ENCODE data around the gene SRBD1. TPM values are rescaled to one million over a fixed set of nuclear protein-coding genes. Genes with fewer than 3 reads are reported as not detected.

Gene SRBD1
- total and polyA plus RNA-seq, 2 experiments from 2014 or later: 27.4 to 46.3 TPM

GRCh38 chr2:45606796-45607195 is 4.3 kb downstream of the SRBD1 start:
- Histone ChIP-seq H3K79me2 (replicated peaks; ENCODE audit: insufficient read depth) (peaks cover 46% of the 10 kb centered on the region), H3K27ac (ENCODE audit: low read depth) (no peak overlapping the region), H3K36me3 (ENCODE audit: insufficient read depth) (peaks cover 3% of the 10 kb centered on the region; the same call in 1 of the 2 replicates), H2AFZ (no peak overlapping the region), H3K9me2 (ENCODE audit: insufficient read depth) (no peaks in the 10 kb centered on the region), H3F3A (replicated peaks; ENCODE audit: low read depth) (no peaks in the 10 kb centered on the region), H4K20me1 (replicated peaks; ENCODE audit: insufficient read depth) (no peaks in the 10 kb centered on the region), H3K4me1 (ENCODE audit: insufficient read depth) (no peaks in the 10 kb centered on the region), H3K4me2 (no peak overlapping the region), H3K27me3 (ENCODE audit: insufficient read depth) (no peaks in the 10 kb centered on the region), H3K4me3 (no peak overlapping the region)
- ATAC-seq (no peak), DNase-seq (ENCODE audit: low spot score) (no peak)
- Mint-ChIP-seq H3K36me3 (ENCODE audit: low read depth) (peaks cover 17% of the 10 kb centered on the region), H3K9me3 (no peaks in the 10 kb centered on the region), H3K4me3 (no peak overlapping the region), H3K27me3 (ENCODE audit: insufficient read depth, low read depth, poor library complexity) (peaks cover 7% of the 10 kb centered on the region), H3K27ac (no peak overlapping the region), H3K4me1 (peaks cover 24% of the 10 kb centered on the region)
- TF ChIP-seq NANOG (IDR thresholded peaks at IDR 0.05; ENCODE audit: borderline replicate concordance) (no peak), EZH2phosphoT487 (IDR thresholded peaks at IDR 0.05; ENCODE audit: unreplicated experiment) (no peak), STAT1 (IDR thresholded peaks at IDR 0.05; ENCODE audit: unreplicated experiment) (no peak), ZNF331 (CRISPR knock-in tag; IDR thresholded peaks at IDR 0.05; ENCODE audit: low read depth) (no peak), JUNB (IDR thresholded peaks at IDR 0.05; ENCODE audit: unreplicated experiment) (no peak), REST (IDR thresholded peaks at IDR 0.05; ENCODE audit: unreplicated experiment) (no peak), CTCF (conservative IDR thresholded peaks at IDR 0.05; ENCODE audit: low read depth in 2 of 2) (no peak), ZNF114 (CRISPR knock-in tag; IDR thresholded peaks at IDR 0.05) (no peak), POLR2AphosphoS5 (IDR thresholded peaks at IDR 0.05; ENCODE audit: low read depth) (no peak), ZNF462 (CRISPR knock-in tag; IDR thresholded peaks at IDR 0.05) (no peak), CREB1 (CRISPR knock-in tag; IDR thresholded peaks at IDR 0.05; ENCODE audit: low read depth) (no peak), ETS1 (IDR thresholded peaks at IDR 0.05) (no peak), EZH2 (IDR thresholded peaks at IDR 0.05; ENCODE audit: low read depth, unreplicated experiment) (no peak)
